GM12872 (cell line): ENCODE results near the gene SMAD6.

Experiments
- CTCF ChIP-seq: IDR thresholded peaks from 3 replicates; pipeline ENCODE4 v1.5.1; 2011; ENCODE audit warnings: low read depth, mild to moderate bottlenecking, low read length, moderate library complexity; ENCODE audit not compliant: insufficient read depth

The SMAD6 gene

GRCh38 chr15:66747223-66747622 is 45.2 kb downstream of the SMAD6 start:
- TF ChIP-seq CTCF = no peak

GRCh38 chr15:66747886-66748707 is 46.1 kb downstream of the SMAD6 start:
- no peak for TF ChIP-seq CTCF

GRCh38 chr15:66748708-66749035 is 46.6 kb downstream of the SMAD6 start:
- TF ChIP-seq CTCF = no peak

GRCh38 chr15:66749841-66750575 is 48.0 kb downstream of the SMAD6 start:
- no peak for TF ChIP-seq CTCF

GRCh38 chr15:66750609-66751008 is 48.6 kb downstream of the SMAD6 start:
- TF ChIP-seq CTCF = no peak

GRCh38 chr15:66751579-66751978 is 49.5 kb downstream of the SMAD6 start:
- no peak for TF ChIP-seq CTCF

GRCh38 chr15:66752078-66752477 is 50.0 kb downstream of the SMAD6 start:
- TF ChIP-seq CTCF = no peak
